Spleen (tissue), 7 donors: ENCODE results near the gene SUB1.

Experiments used
- CTCF ChIP-seq, 11 experiments: fragments of 200-600 bp in 7 of 11; fragments of 450-650 bp in 4 of 11; sonication (generic) in 4 of 11; IDR thresholded peaks in 8 of 11; conservative IDR thresholded peaks in 3 of 11; 1 replicate in 7 of 11; 2 replicates in 4 of 11; pipeline versions ENCODE4 v1.4.0 to v1.8.0; 2016 to 2021; ENCODE audit warnings: antibody characterized with exemption in 11 of 11, inconsistent platforms in 4 of 11, mild to moderate bottlenecking in 1 of 11
- POLR2A ChIP-seq, 3 donors: fragments of 450-650 bp; IDR thresholded peaks; one replicate each; pipeline ENCODE4 v1.5.1; 2017; ENCODE audit warnings: antibody characterized with exemption in 3 of 3, mild to moderate bottlenecking in 1 of 3
- POLR2AphosphoS5 ChIP-seq, 3 donors: sonication (generic); formaldehyde crosslinking; IDR thresholded peaks; one replicate each; pipeline ENCODE4 v1.5.1; 2017; ENCODE audit warnings: antibody characterized with exemption in 3 of 3
- donor health status: DM: no; HTN: no; CAD: no; lungs with moderate emphysema.
- donor health status: DM: no; HTN: no; CAD: no.
- donor health status: DM: no; HTN: no; CAD: no.

GRCh38 chr5:32645246-32645645 lies 59.9 kb downstream of the SUB1 start:
- no peak for TF ChIP-seq CTCF (IDR thresholded peaks at IDR 0.05 in 8 of 11, conservative IDR thresholded peaks at IDR 0.05 in 3 of 11)
- TF ChIP-seq POLR2AphosphoS5 (IDR thresholded peaks at IDR 0.05), result no peak
- TF ChIP-seq POLR2A (IDR thresholded peaks at IDR 0.05), result no peak
